Measurements from ENCODE around the gene VAT1. TPM values are rescaled to one million over a fixed set of nuclear protein-coding genes. Genes with fewer than 3 reads are reported as not detected.

Gene VAT1
- total and polyA plus RNA-seq, 2 of the 13 experiments (the other 11 are each of a cell fraction or from before 2014, with no cell fraction given), result 143 to 205 TPM

GRCh38 chr17:43026595-43026994 lies 4.4 kb upstream of the VAT1 start (continued):
- TF ChIP-seq DZIP1 (CRISPR knock-in tag; IDR thresholded peaks at IDR 0.05) (no peak), ZNF713 (CRISPR knock-in tag; IDR thresholded peaks at IDR 0.05) (no peak), MBNL3 (CRISPR knock-in tag; conservative IDR thresholded peaks at IDR 0.05) (no peak), ZBTB33 (CRISPR knock-in tag; IDR thresholded peaks at IDR 0.05) (no peak)

- Histone ChIP-seq H3K4me3 (replicated peaks in 1 of 3; ENCODE audit: insufficient read depth in 1 of 3, low read depth in 2 of 3, low read length in 3 of 3) (no peak overlapping the region), H3K4me2 (ENCODE audit: low read depth, low read length) (no peak overlapping the region), H3K36me3 (replicated peaks in 1 of 2; ENCODE audit: control insufficient read depth in 1 of 2, insufficient read depth in 2 of 2, low read length in 2 of 2) (no peaks in the 10 kb centered on the region), H3K9ac (ENCODE audit: insufficient read depth, low read depth, low read length) (no peak overlapping the region), H4K20me1 (ENCODE audit: insufficient read depth, low read length) (no peaks in the 10 kb centered on the region), H3K9me3 (ENCODE audit: low read length) (no peaks in the 10 kb centered on the region), H2AFZ (ENCODE audit: low read length) (no peak overlapping the region), H3K27me3 (ENCODE audit: control insufficient read depth in 1 of 2, insufficient read depth in 2 of 2, low read length in 2 of 2) (no peaks in the 10 kb centered on the region; a peak in 1 of 5 replicates), H3K27ac (ENCODE audit: extremely low read length, insufficient read depth, low read length) (no peak overlapping the region), H3K4me1 (ENCODE audit: insufficient read depth, low read length) (peaks cover 57% of the 10 kb centered on the region), H3K79me2 (ENCODE audit: insufficient read depth, low read length) (peaks cover 8% of the 10 kb centered on the region)
- whole genome bisulfite sequencing (ENCODE audit: low lambda C conversion rate), result 70% methylated on average over 13 of the region's 16 CpGs
- in situ Hi-C loops (cut with HindIII; ENCODE audit: extremely low pct_ligation_motif_present, low pct_unique_long_range_greater_than_20kb), result no loop called here
- no TSS peak for BruUV-seq (replicated peaks)
- intact Hi-C loops (cut with micrococcal nuclease; ENCODE audit: unreplicated experiment), result loop anchor here (2.0 kb wide), 2 partner anchors 93 to 145 kb away; partner anchors contain the start of gene NBR1
- ChIA-PET CTCF (ENCODE audit: low intra/inter-chr PET ratio, low total read pairs) (no interaction called here), POLR2A (interaction anchor here (1.4 to 3.6 kb wide), 5 partner anchors 14 to 186 kb away, joined by 3 to 16 read pairs (median 5); partner anchors contain the start of genes RPL27 and TMEM106A)
- ATAC-seq (no peak), DNase-seq (ENCODE audit: low spot score) (no peak), FAIRE-seq (no peak)
- TF ChIP-seq FIP1L1 (IDR thresholded peaks at IDR 0.05; ENCODE audit: borderline replicate concordance, insufficient read depth, low read depth, low read length) (no peak), ZNF737 (CRISPR knock-in tag; IDR thresholded peaks at IDR 0.05; ENCODE audit: borderline replicate concordance) (no peak), TARDBP (CRISPR knock-in tag; IDR thresholded peaks at IDR 0.05) (no peak), ZNF549 (CRISPR knock-in tag; IDR thresholded peaks at IDR 0.05) (no peak), NCOR1 (IDR thresholded peaks at IDR 0.05; ENCODE audit: borderline replicate concordance, low read length) (no peak), SRSF4 (IDR thresholded peaks at IDR 0.05; ENCODE audit: low read depth, low read length, poor library complexity, severe bottlenecking) (no peak), SIX1 (CRISPR knock-in tag; IDR thresholded peaks at IDR 0.05; ENCODE audit: borderline replicate concordance) (no peak), ZNF687 (CRISPR knock-in tag; IDR thresholded peaks at IDR 0.05) (no peak), ZNF317 (CRISPR knock-in tag; IDR thresholded peaks at IDR 0.05) (no peak)
Observed at GRCh38 chr17:43025766-43026537, 3.8 kb upstream of the VAT1 start.
